Measurements from ENCODE around the gene FRYL.

DNA sequence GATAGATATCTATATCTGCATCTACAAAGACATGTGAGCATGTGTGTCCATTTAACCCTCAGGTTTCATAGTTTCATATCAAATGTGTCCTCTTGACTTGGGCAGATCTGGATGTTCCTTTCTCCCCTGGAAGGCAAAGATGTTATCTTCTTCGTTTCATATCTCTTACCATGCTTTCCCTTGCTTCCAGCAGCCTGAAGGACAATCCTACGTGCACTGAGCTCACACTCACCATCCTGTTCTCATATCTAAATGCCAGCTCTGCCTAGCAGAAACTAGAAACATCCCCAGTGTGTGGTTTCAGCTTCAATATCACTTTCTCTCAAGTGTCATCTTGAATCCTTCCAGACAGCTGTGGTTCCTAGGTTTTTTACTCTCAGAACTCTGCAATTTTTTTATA lies 223.8 kb downstream of the FRYL start:
- no peak for TF ChIP-seq EZH2phosphoT487 (IDR thresholded peaks at IDR 0.05; ENCODE audit: borderline replicate concordance)
- TF ChIP-seq, protein P1, sequence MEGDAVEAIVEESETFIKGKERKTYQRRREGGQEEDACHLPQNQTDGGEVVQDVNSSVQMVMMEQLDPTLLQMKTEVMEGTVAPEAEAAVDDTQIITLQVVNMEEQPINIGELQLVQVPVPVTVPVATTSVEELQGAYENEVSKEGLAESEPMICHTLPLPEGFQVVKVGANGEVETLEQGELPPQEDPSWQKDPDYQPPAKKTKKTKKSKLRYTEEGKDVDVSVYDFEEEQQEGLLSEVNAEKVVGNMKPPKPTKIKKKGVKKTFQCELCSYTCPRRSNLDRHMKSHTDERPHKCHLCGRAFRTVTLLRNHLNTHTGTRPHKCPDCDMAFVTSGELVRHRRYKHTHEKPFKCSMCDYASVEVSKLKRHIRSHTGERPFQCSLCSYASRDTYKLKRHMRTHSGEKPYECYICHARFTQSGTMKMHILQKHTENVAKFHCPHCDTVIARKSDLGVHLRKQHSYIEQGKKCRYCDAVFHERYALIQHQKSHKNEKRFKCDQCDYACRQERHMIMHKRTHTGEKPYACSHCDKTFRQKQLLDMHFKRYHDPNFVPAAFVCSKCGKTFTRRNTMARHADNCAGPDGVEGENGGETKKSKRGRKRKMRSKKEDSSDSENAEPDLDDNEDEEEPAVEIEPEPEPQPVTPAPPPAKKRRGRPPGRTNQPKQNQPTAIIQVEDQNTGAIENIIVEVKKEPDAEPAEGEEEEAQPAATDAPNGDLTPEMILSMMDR (conservative IDR thresholded peaks at IDR 0.05; ENCODE audit: low read length), result no peak

Data from Loucy (cell line).